GM12864 (cell line): ENCODE results near the gene KLHL17.

Source experiments
- DNase-seq: peaks from one replicate; pipeline ENCODE4 v3.0.0-alpha.2; 2011; ENCODE audit warnings: low read depth
- H3K4me3 ChIP-seq: 2 replicates; pipeline ENCODE4 v1.5.1; 2011; ENCODE audit warnings: mild to moderate bottlenecking, low read depth, low read length, control low read depth
- CTCF ChIP-seq: IDR thresholded peaks from 2 replicates; pipeline ENCODE4 v1.5.1; 2011; ENCODE audit warnings: low read depth, mild to moderate bottlenecking, moderate library complexity, low read length, control low read depth, inconsistent platforms; ENCODE audit errors: missing control alignments

KLHL17 gene

GRCh38 chr1:997993-998744, 37.8 kb downstream of the KLHL17 start:
- H3K4me3 ChIP-seq = no peak overlapping the region
- no peak for DNase-seq

GRCh38 chr1:998745-998994, 38.3 kb downstream of the KLHL17 start:
- no peak for DNase-seq
- no peak for TF ChIP-seq CTCF
- H3K4me3 ChIP-seq = no peak overlapping the region

More at GRCh38 chr1:997993-998744, 37.8 kb downstream of the KLHL17 start:
- TF ChIP-seq CTCF = no peak

GRCh38 chr1:998995-999724, 38.8 kb downstream of the KLHL17 start:
- TF ChIP-seq CTCF = no peak
- H3K4me3 ChIP-seq = no peak overlapping the region
- no peak for DNase-seq

GRCh38 chr1:999725-1000356, 39.5 kb downstream of the KLHL17 start, which contains the start of gene HES4:
Gene HES4 (minus strand): TSS chr1:1000097. CDS start chr1:999973, 124 bp downstream.
- no peak for DNase-seq
- no peak for TF ChIP-seq CTCF
- H3K4me3 ChIP-seq = peak within 1 kb of the TSS; percentile 27

- DNase-seq = no peak
- H3K4me3 ChIP-seq = peak overlapping the region; percentile 27
- no peak for TF ChIP-seq CTCF
Observed at GRCh38 chr1:1000357-1001056, 40.1 kb downstream of the KLHL17 start.

- H3K4me3 ChIP-seq = peak overlapping the region; percentile 27; the same call in 1 of the 2 replicates
- no peak for DNase-seq
- no peak for TF ChIP-seq CTCF
Observed at GRCh38 chr1:1001057-1001783, 40.8 kb downstream of the KLHL17 start.
